ENCODE measurements around the gene ARHGAP6.

ARHGAP6 gene

DNA sequence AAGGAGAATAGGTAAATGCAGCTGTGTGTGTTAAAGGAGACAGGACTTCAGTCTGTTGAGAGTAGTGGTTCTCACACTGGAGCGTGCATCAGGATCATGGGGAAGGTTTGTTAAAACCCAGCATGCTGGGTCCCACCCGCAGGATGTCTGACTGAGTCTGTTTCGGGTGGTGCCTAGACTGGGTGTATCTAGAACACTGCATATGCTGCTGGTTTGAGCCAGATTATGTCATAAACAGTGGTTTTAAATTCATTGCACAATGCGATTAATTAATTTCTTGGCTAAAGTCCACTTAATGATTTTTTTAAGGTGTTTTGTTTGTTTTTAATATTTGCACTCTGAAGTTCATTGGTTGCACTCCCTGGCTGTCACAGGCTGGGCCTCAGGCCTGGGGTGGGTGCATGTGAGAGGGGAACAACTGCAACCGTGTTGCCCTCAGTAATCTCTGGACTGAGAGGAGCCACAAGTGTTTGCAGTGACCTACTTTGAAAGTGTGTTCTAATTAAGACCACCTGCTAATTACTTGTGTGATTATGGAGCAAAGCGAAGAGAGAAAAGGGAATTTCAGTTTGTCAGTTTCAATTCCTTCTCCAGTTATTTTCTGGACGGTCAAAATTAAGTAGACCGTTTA, 546.3 kb downstream of the ARHGAP6 start:
- DNase-seq (ENCODE audit: low read depth in 4 of 4, low spot score in 1 of 4): no peak

- DNase-seq (ENCODE audit: low read depth in 4 of 4, low spot score in 1 of 4): no peak
These were observed 548.0 kb downstream of the ARHGAP6 start for GRCh38 chrX:11117745-11118144.

- no peak for DNase-seq (ENCODE audit: low read depth in 4 of 4, low spot score in 1 of 4)
These were observed 552.0 kb downstream of the ARHGAP6 start for GRCh38 chrX:11113731-11114130.

DNA sequence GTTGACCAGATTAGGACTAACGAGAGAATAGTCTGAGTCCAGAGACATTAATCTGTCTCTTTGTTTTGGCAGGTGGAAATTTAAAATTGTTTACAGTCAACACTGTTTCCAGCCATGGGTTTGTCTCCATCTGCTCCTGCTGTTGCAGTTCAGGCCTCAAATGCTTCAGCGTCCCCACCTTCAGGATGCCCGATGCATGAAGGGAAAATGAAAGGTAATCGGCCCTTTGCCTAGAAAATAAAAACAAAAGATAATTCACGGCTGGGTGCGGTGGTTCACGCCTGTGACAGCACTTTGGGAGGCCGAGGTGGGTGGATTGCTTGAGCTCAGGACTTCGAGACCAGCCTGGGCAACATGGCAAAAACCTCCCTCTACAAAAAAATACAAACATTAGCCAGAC, 553.8 kb downstream of the ARHGAP6 start:
- no peak for DNase-seq (ENCODE audit: low read depth in 4 of 4, low spot score in 1 of 4)

DNA sequence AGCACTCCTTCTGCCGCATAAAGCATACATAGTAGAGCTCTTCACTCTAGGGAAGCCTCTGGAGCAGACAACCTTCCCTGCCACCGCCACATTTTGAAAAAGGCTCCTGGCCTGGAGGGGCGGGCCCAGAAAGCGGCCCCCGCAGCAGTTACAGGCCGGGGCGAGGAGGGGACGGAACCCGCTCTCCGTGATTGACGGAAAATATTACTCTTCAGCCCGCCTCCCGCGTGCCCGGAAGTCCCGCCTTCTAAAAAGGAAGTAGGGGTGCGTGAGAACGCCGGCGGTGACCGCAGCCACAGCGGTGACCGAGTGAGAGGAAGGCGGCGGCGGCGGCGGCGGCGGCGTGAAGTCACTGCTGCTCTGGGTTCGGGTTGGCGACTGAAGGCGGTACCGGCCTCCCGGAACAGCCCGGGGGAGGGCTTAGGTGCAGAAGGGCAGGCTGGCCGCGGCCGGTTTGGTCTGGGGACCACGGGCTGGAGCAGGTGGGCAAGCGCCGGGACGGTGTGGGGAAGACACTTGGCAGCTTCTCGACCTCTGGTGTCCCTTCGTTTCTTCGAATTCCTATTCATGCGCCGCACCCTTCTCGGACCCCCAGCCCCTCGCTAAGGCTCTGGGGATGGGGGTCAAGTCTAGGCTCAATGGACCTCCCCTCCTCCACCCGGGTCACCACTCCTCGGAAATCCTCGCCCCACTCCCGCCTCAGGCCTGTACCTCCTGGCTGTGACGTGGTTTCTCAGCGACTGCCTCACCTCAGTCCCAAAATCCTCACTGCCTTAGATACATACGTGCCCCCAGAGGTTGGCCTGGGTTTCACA, 554.5 kb downstream of the ARHGAP6 start, which contains the start of gene HCCS:
Gene HCCS, plus strand, starts transcription at position 296 of the 815 bp plus-strand sequence. CDS start 729 bp downstream, outside the sequence.
- peak; percentile 48 to 69 (median 55) for DNase-seq (ENCODE audit: low read depth in 4 of 4, low spot score in 1 of 4)

DNA sequence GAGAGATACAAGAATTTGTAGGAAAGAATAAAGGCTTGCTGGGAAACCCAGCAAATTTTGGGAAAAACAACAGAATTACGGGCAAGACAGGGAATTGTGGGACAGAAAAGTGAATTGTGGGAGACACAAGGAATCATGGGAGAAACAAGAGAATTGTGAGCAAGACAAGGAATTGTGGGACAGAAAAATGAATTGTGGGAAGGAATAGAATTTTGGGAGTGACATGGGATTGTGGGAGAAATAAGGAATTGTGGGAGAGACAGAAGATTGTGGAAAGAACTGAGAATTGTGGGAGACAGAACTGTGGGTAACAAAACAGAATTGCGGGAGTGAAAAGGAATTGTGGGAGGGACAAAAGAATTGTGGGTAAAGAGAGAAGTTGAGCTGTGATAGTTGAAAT, 555.8 kb downstream of the ARHGAP6 start:
- DNase-seq (ENCODE audit: low read depth in 4 of 4, low spot score in 1 of 4): no peak

DNA sequence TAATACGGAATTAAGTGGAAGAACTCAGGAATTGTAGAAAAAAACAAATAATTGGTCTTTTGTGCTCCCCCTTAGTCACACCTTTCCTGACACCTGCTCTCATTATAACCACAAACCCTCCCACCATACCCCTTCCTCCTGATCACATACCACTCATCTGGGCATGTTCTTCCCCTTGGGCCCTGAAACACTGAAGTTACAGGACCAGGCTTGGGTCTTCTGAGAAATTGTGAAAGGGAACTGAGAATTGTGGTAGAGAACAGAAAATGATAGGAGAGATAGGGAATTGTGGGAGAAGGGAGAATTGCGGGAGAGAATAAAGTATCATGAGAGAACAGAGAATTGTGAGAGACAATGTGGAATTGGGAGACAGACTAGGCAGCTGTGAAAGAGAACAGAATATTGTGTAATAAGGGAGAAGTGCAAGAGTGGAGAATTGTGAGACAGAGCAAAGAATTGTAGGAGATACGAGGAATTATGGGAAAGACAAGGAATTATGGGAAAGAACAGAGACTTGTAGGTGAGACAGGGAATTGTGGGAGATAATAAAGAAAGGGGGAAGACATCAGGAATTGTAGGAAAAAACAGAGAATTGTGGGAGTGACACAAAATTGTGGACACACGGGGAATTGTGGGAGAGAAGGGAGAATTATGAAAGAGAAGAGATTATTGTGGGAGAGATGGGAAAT, 557.3 kb downstream of the ARHGAP6 start:
- no peak for DNase-seq (ENCODE audit: low read depth in 4 of 4, low spot score in 1 of 4)

DNA sequence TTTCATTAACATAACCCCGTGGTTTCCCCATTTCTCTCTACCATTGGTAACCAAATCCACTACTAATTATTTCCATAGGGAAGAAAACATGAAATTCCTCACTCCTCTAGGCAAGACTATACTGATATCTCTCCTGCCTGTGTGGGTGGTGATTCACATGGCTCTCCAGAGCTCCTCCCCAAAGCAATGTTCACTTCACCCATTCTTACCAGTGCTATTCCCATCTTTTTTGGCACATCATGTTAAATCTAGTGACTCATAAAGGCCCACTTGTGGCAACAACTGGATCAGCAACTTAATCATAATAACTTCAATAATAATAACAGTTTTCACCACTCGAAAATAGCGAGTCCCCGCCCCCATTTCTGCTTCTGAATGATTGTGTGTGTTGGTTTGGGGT, 560.6 kb downstream of the ARHGAP6 start:
- DNase-seq (ENCODE audit: low read depth in 4 of 4, low spot score in 1 of 4): no peak

DNA sequence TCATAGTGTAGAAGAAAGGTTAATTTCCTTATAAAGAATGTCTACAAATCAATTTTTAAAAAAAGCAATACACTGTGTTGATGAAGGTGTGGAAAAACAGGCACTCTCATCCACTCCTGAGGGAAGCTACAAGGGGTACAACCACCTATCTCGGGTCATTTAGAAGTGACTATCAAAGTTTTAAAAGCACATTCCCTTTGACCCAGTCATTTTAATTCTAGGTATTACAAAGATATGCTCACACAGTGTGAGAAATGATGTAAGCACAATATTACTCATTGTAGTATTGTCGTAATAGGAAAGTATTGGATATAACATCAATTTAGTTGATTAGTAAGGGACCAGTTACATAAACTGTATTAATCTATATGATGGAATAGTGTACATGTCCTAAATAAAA, 562.0 kb downstream of the ARHGAP6 start:
- no peak for DNase-seq (ENCODE audit: low read depth in 4 of 4, low spot score in 1 of 4)

- no peak for DNase-seq (ENCODE audit: low read depth in 4 of 4, low spot score in 1 of 4)
These were observed 562.7 kb downstream of the ARHGAP6 start for GRCh38 chrX:11103006-11103405.

- DNase-seq (ENCODE audit: low read depth in 4 of 4, low spot score in 1 of 4): no peak
These were observed 565.3 kb downstream of the ARHGAP6 start for GRCh38 chrX:11100281-11101035.

- no peak for DNase-seq (ENCODE audit: low read depth in 4 of 4, low spot score in 1 of 4)
These were observed 566.3 kb downstream of the ARHGAP6 start for GRCh38 chrX:11099465-11099864.

GRCh38 chrX:11097933-11098332, 567.8 kb downstream of the ARHGAP6 start:
- no peak for DNase-seq (ENCODE audit: low read depth in 4 of 4, low spot score in 1 of 4)

GRCh38 chrX:11089802-11090201, 575.9 kb downstream of the ARHGAP6 start:
- no peak for DNase-seq (ENCODE audit: low read depth in 4 of 4, low spot score in 1 of 4)

Measured in stimulated activated CD4-positive, alpha-beta T cell treated with anti-CD3 and anti-CD28 coated beads, Interleukin-1b, Interleukin-23, amount 100 ng/mL, for 24 hours (primary cell).